ENCODE data around the gene LRBA.

The LRBA gene

DNA sequence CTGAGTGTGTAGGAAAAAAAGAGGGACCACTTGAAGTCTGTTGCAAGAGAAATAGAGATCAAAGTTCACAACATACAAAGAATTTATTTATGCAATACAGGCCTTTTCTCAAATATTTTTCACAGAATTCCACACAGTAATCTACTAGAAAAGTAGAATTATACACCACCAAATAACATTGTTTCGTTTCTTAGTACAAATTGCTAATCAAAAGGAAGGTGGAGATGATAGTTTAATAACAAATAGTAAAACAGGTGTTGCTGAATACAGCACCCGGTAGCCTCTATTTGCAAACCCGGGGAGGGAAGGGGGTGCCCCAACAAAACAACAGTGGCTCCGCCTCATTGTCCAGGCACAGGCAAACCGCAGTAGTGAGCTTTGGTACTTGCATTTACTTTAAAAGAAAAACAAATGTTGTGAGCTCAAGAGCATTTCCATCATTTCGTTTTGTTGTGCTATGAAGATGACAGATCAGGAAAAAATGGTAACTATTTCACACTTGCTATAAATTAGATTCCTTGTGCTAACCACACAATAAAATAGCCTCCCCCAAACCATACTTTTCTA is 750.4 kb downstream of the LRBA start:
- no peak for TF ChIP-seq EZH2 (IDR thresholded peaks at IDR 0.05; ENCODE audit: borderline replicate concordance, low read depth, low read length, severe bottlenecking)
- TF ChIP-seq, protein P1, sequence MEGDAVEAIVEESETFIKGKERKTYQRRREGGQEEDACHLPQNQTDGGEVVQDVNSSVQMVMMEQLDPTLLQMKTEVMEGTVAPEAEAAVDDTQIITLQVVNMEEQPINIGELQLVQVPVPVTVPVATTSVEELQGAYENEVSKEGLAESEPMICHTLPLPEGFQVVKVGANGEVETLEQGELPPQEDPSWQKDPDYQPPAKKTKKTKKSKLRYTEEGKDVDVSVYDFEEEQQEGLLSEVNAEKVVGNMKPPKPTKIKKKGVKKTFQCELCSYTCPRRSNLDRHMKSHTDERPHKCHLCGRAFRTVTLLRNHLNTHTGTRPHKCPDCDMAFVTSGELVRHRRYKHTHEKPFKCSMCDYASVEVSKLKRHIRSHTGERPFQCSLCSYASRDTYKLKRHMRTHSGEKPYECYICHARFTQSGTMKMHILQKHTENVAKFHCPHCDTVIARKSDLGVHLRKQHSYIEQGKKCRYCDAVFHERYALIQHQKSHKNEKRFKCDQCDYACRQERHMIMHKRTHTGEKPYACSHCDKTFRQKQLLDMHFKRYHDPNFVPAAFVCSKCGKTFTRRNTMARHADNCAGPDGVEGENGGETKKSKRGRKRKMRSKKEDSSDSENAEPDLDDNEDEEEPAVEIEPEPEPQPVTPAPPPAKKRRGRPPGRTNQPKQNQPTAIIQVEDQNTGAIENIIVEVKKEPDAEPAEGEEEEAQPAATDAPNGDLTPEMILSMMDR (IDR thresholded peaks at IDR 0.05; ENCODE audit: borderline replicate concordance, extremely low read depth, low read length, poor library complexity, severe bottlenecking), result no peak
- Histone ChIP-seq H3K4me2 (ENCODE audit: insufficient read depth, low read length) (no peak overlapping the region), H3K4me3 (ENCODE audit: low read depth in 1 of 2, low read length in 2 of 2) (no peak overlapping the region), H3K9me3 (ENCODE audit: insufficient read depth, low read length, severe bottlenecking) (no peaks in the 10 kb centered on the region), H3K9ac (ENCODE audit: low read depth, low read length) (no peak overlapping the region), H4K20me1 (ENCODE audit: insufficient read depth, low read length) (no peaks in the 10 kb centered on the region), H3K27ac (ENCODE audit: low read length) (no peak overlapping the region), H3K36me3 (ENCODE audit: insufficient read depth, low read length) (no peaks in the 10 kb centered on the region), H3K27me3 (ENCODE audit: insufficient read depth, low read length, poor library complexity) (no peaks in the 10 kb centered on the region), H2AFZ (ENCODE audit: low read depth, low read length) (no peak overlapping the region), H3K4me1 (ENCODE audit: insufficient read depth, low read length) (no peaks in the 10 kb centered on the region), H3K79me2 (ENCODE audit: insufficient read depth, low read length) (no peaks in the 10 kb centered on the region)
- no peak for ATAC-seq (ENCODE audit: insufficient read depth, low read depth)
- no peak for DNase-seq

DNA sequence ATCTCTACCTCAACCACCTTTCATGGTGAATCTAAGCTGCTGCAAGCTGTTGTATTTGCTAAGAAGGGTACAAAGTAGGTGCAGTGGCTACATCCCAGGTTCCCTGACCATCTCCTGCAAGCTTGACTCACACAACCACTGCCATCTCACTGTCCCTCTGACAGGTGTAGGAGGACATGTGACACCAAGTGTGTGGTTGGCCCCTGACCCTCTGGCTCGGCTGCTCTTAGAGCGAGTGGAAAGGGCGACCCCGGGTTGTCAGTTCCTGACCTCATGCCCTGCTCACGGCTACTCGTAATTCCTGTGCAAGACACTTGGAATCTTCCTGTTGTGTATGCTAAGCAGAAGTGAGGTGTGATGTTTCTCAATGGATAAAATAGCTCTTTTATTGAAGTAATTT is 752.5 kb downstream of the LRBA start:
- no peak overlapping the region for H3K9ac ChIP-seq (ENCODE audit: low read depth, low read length)
- no peak overlapping the region for H3K27ac ChIP-seq (ENCODE audit: low read length)
- H3K79me2 ChIP-seq (ENCODE audit: insufficient read depth, low read length), result no peaks in the 10 kb centered on the region
- H3K9me3 ChIP-seq (ENCODE audit: insufficient read depth, low read length, severe bottlenecking), result no peaks in the 10 kb centered on the region
- no peaks in the 10 kb centered on the region for H4K20me1 ChIP-seq (ENCODE audit: insufficient read depth, low read length)
- H2AFZ ChIP-seq (ENCODE audit: low read depth, low read length), result no peak overlapping the region
- no peak for DNase-seq
- H3K4me3 ChIP-seq (ENCODE audit: low read depth in 1 of 2, low read length in 2 of 2), result no peak overlapping the region
- no peak overlapping the region for H3K4me2 ChIP-seq (ENCODE audit: insufficient read depth, low read length)
- TF ChIP-seq EZH2 (IDR thresholded peaks at IDR 0.05; ENCODE audit: borderline replicate concordance, low read depth, low read length, severe bottlenecking), result no peak
- TF ChIP-seq, protein P1 (IDR thresholded peaks at IDR 0.05; ENCODE audit: borderline replicate concordance, extremely low read depth, low read length, poor library complexity, severe bottlenecking), result no peak
- H3K4me1 ChIP-seq (ENCODE audit: insufficient read depth, low read length), result no peaks in the 10 kb centered on the region
- no peak for ATAC-seq (ENCODE audit: insufficient read depth, low read depth)
- no peaks in the 10 kb centered on the region for H3K27me3 ChIP-seq (ENCODE audit: insufficient read depth, low read length, poor library complexity)
- no peaks in the 10 kb centered on the region for H3K36me3 ChIP-seq (ENCODE audit: insufficient read depth, low read length)

DNA sequence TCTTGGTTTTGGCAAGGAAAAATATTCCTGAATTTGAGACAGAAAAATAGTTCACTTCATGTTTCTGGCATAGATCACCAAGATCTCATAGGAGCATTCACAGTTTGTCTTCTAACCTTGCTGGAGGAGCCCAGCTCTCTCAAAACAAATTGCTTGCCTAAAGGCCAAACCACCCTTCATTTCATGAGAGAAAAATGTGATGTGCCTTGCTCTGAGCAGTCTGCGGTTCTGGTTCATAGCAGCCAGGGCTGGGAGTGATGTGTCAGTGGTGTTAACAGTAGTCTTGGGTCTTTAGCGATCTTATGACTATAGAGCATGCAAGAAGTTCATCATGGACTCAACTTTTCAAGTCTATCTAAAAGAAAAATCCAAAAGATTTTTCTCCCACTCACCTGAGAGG is 753.5 kb downstream of the LRBA start:
- ATAC-seq (ENCODE audit: insufficient read depth, low read depth) (no peak), DNase-seq (no peak)
- Histone ChIP-seq H3K27me3 (ENCODE audit: insufficient read depth, low read length, poor library complexity) (no peaks in the 10 kb centered on the region), H3K27ac (ENCODE audit: low read length) (no peak overlapping the region), H3K79me2 (ENCODE audit: insufficient read depth, low read length) (no peaks in the 10 kb centered on the region), H3K4me1 (ENCODE audit: insufficient read depth, low read length) (no peaks in the 10 kb centered on the region), H3K4me3 (ENCODE audit: low read depth in 1 of 2, low read length in 2 of 2) (no peak overlapping the region), H3K36me3 (ENCODE audit: insufficient read depth, low read length) (no peaks in the 10 kb centered on the region), H3K9me3 (ENCODE audit: insufficient read depth, low read length, severe bottlenecking) (no peaks in the 10 kb centered on the region), H3K4me2 (ENCODE audit: insufficient read depth, low read length) (no peak overlapping the region), H4K20me1 (ENCODE audit: insufficient read depth, low read length) (no peaks in the 10 kb centered on the region), H2AFZ (ENCODE audit: low read depth, low read length) (no peak overlapping the region), H3K9ac (ENCODE audit: low read depth, low read length) (no peak overlapping the region)
- TF ChIP-seq EZH2 (IDR thresholded peaks at IDR 0.05; ENCODE audit: borderline replicate concordance, low read depth, low read length, severe bottlenecking), result no peak
- TF ChIP-seq, protein P1 (IDR thresholded peaks at IDR 0.05; ENCODE audit: borderline replicate concordance, extremely low read depth, low read length, poor library complexity, severe bottlenecking), result no peak
